Measurements from ENCODE around the gene SPRED3. TPM values are rescaled to one million over a fixed set of nuclear protein-coding genes. Genes with fewer than 3 reads are reported as not detected.

SPRED3 gene
- total and polyA plus RNA-seq, 9 of the 15 experiments (the other 6 are each of a cell fraction or from before 2014, with no cell fraction given), result 0.05 to 1.3 (median 0.36) TPM

- TF ChIP-seq ZMIZ1 (IDR thresholded peaks at IDR 0.05; ENCODE audit: low read depth in 2 of 2, low read length in 2 of 2) (no peak), CHD2 (IDR thresholded peaks at IDR 0.05; ENCODE audit: low read depth, low read length) (no peak), CTBP1 (IDR thresholded peaks at IDR 0.05; ENCODE audit: borderline replicate concordance) (peak; percentile 76), NFIC (IDR thresholded peaks at IDR 0.05) (peak; percentile 33; the same call in 1 of the 2 replicates), ARNT (IDR thresholded peaks at IDR 0.05) (0 out of 4 replicates have a peak, but pooled peaks of 1 of the 2 experiments have one; percentile 46), MCM3 (IDR thresholded peaks at IDR 0.05) (no peak), ZNF232 (CRISPR knock-in tag; IDR thresholded peaks at IDR 0.05) (no peak), CBX1 (IDR thresholded peaks at IDR 0.05; ENCODE audit: low read depth) (peak; percentile 84; the same call in 1 of the 2 replicates), RBM17 (IDR thresholded peaks at IDR 0.05; ENCODE audit: borderline replicate concordance, low read depth, low read length) (no peak), CREM (IDR thresholded peaks at IDR 0.05; ENCODE audit: low read depth) (peak; percentile 39), HLTF (IDR thresholded peaks at IDR 0.05) (0 out of 2 replicates have a peak, but pooled peaks have one; percentile 32), TAF1 (IDR thresholded peaks at IDR 0.05; ENCODE audit: control insufficient read depth, extremely low read depth, insufficient read depth, low read length, severe bottlenecking) (peak; percentile 33), SMC3 (conservative IDR thresholded peaks at IDR 0.05; ENCODE audit: insufficient read depth, low read depth, low read length) (no peak), USF1 (CRISPR knock-in tag; IDR thresholded peaks at IDR 0.05) (0 out of 2 replicates have a peak, but pooled peaks have one; percentile 12), NFE2L1 (tag; IDR thresholded peaks at IDR 0.05; ENCODE audit: borderline replicate concordance, low read depth) (no peak), ZNF277 (CRISPR knock-in tag; IDR thresholded peaks at IDR 0.05; ENCODE audit: borderline replicate concordance) (no peak), EZH2 (IDR thresholded peaks at IDR 0.05; ENCODE audit: borderline replicate concordance, low read depth, low read length) (no peak), TRIM25 (IDR thresholded peaks at IDR 0.05; ENCODE audit: borderline replicate concordance) (no peak), DPF2 (IDR thresholded peaks at IDR 0.05) (peak; percentile 44), ARID3B (CRISPR knock-in tag; IDR thresholded peaks at IDR 0.05; ENCODE audit: borderline replicate concordance) (no peak), PHF20 (IDR thresholded peaks at IDR 0.05; ENCODE audit: partially characterized antibody) (peak; percentile 27)
These were observed 44.8 kb downstream of the SPRED3 start, which contains the start of gene RYR1 (continued) for GRCh38 chr19:38433268-38433733.
